Thyroid gland (tissue), 4 donors: ENCODE measurements around the gene VAPA. TPM values are rescaled to one million over a fixed set of nuclear protein-coding genes. Genes with fewer than 3 reads are reported as not detected.

ENCODE experiments used
- DNase-seq, 2 donors: peaks; one replicate each; pipeline ENCODE4 v3.0.0-alpha.2; 2019
- H3K27ac ChIP-seq, 3 donors: fragments of 200-600 bp; sonication (generic); 1 replicate in 2 of 3; 2 replicates in 1 of 3; pipeline ENCODE4 v1.5.1; 2016 to 2019; ENCODE audit warnings: mild to moderate bottlenecking in 1 of 3, moderate library complexity in 1 of 3
- H3K27me3 ChIP-seq: fragments of 200-600 bp; sonication (generic); one replicate; pipeline ENCODE4 v1.5.1; 2019
- H3K36me3 ChIP-seq, 2 donors: fragments of 200-600 bp; sonication (generic); one replicate each; pipeline ENCODE4 v1.5.1; 2016 to 2019
- H3K4me1 ChIP-seq, 2 donors: fragments of 200-600 bp; sonication (generic); one replicate each; pipeline ENCODE4 v1.5.1; 2017 to 2019
- H3K4me3 ChIP-seq, 3 donors: fragments of 200-600 bp; sonication (generic); replicated peaks in 1 of 3; 1 replicate in 2 of 3; 2 replicates in 1 of 3; pipeline ENCODE4 v1.5.1; 2016; ENCODE audit warnings: mild to moderate bottlenecking in 1 of 3
- H3K9me3 ChIP-seq: fragments of 200-600 bp; sonication (generic); one replicate; pipeline ENCODE4 v1.5.1; 2017
- POLR2A ChIP-seq, 2 donors: fragments of 450-650 bp; IDR thresholded peaks; one replicate each; pipeline ENCODE4 v1.6.1; 2017; ENCODE audit warnings: antibody characterized with exemption in 2 of 2, mild to moderate bottlenecking in 2 of 2, moderate library complexity in 1 of 2
- WGBS, 2 donors: methylation state at CpG; one replicate each; pipeline ENCODE4 v1.1.5; 2017; 5-methylcytosine and 5-hydroxymethylcytosine counted together
- intact Hi-C: fragments of 100-400 bp; cut with DNase I; formaldehyde crosslinking; loops from one replicate; pipeline ENCODE4 v1.15.1; 2023
- total RNA-seq, 4 donors: library from RNA; depleted of rRNA; stranded (reverse); fragments of >200 nt; gene quantifications; one replicate each; pipeline ENCODE4 v1.2.3, GENCODE V29; 2016
- TF ChIP-seq, protein P1 (sequence below), 6 experiments: fragments of 200-600 bp in 3 of 6; fragments of 450-650 bp in 3 of 6; sonication (generic) in 3 of 6; IDR thresholded peaks; one replicate each; pipeline ENCODE4 v1.5.1; 2016 to 2019; ENCODE audit warnings: antibody characterized with exemption in 6 of 6, mild to moderate bottlenecking in 2 of 6, inconsistent platforms in 1 of 6, moderate library complexity in 1 of 6

The VAPA gene
- total RNA-seq, 4 donors from 2014 or later: 232 to 261 (median 244) TPM

DNA sequence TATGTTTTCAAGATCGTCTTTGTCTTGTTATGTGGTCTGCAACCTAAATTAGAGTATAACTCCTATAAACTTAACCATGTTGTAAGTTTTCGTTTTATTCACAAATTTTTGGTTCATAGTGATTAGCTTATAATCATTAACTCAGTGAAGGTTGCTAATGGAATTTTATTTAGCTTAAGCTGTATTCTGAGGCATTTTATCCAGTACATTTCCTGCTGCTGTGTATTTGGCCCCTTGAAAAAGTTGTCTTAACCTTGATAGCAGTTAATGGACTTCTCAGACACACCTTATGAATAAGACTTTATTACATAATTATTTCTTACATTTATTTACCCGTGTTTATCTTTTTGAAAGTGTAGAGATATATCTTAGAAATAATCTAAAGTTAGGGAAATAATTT, 20.5 kb downstream of the VAPA start:
- Histone ChIP-seq H3K4me3 (no peak overlapping the region), H3K27me3 (no peaks in the 10 kb centered on the region), H3K36me3 (peaks cover 0 to 20% of the 10 kb centered on the region in 2 donors), H3K9me3 (no peaks in the 10 kb centered on the region), H3K4me1 (peaks cover 0 to 13% of the 10 kb centered on the region in 2 donors), H3K27ac (no peak overlapping the region)
- WGBS, 2 donors: 94 to 97% methylated on average over 3 of the region's 3 CpGs
- no peak for DNase-seq
- intact Hi-C loops: no loop called here
- TF ChIP-seq POLR2A (IDR thresholded peaks at IDR 0.05): no peak
- TF ChIP-seq, protein P1, sequence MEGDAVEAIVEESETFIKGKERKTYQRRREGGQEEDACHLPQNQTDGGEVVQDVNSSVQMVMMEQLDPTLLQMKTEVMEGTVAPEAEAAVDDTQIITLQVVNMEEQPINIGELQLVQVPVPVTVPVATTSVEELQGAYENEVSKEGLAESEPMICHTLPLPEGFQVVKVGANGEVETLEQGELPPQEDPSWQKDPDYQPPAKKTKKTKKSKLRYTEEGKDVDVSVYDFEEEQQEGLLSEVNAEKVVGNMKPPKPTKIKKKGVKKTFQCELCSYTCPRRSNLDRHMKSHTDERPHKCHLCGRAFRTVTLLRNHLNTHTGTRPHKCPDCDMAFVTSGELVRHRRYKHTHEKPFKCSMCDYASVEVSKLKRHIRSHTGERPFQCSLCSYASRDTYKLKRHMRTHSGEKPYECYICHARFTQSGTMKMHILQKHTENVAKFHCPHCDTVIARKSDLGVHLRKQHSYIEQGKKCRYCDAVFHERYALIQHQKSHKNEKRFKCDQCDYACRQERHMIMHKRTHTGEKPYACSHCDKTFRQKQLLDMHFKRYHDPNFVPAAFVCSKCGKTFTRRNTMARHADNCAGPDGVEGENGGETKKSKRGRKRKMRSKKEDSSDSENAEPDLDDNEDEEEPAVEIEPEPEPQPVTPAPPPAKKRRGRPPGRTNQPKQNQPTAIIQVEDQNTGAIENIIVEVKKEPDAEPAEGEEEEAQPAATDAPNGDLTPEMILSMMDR (IDR thresholded peaks at IDR 0.05): no peak

DNA sequence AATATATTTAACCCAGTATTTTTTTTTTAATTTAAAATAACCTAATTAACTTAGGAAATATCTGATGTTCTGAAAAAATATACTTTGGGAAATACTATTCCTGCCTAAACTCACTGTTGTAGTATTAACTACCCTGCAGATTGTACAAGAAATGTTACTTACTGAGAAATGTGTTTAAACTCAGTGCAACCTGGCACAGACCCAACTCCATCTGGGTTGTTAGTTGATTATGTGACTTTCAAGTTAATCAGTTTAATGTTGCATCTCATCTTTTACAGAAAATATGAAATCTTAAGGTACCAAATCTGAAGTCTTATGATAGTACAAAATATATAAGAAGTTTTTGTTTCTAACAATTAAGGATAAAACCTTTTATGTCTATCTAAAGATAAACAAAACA, 27.3 kb downstream of the VAPA start:
- Histone ChIP-seq H3K27me3 (no peaks in the 10 kb centered on the region), H3K4me1 (no peaks in the 10 kb centered on the region), H3K27ac (no peak overlapping the region), H3K9me3 (no peaks in the 10 kb centered on the region), H3K36me3 (peaks cover 3 to 22% of the 10 kb centered on the region in 2 donors), H3K4me3 (no peak overlapping the region)
- intact Hi-C loops: no loop called here
- DNase-seq: no peak
- TF ChIP-seq, protein P1 (IDR thresholded peaks at IDR 0.05): no peak
- no peak for TF ChIP-seq POLR2A (IDR thresholded peaks at IDR 0.05)

DNA sequence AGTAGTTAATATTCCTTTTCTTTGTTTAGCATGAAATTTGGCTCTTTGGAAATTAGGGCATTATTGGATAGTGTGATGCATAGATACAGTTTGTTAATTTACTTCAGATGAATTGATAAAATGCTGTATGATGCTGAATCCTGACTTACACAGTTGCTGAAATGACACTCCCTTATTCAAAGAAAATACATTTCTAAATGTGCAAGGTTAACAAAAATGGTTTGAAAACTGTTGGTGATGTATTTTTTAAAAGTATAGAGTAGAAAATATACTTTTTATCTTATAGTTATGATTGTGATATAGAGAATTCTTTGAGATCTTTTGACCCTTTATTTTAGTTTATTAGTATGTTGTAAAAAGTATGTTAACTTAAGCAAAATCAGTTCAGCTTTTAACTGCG, 27.8 kb downstream of the VAPA start:
- Histone ChIP-seq H3K4me1 (no peaks in the 10 kb centered on the region), H3K9me3 (no peaks in the 10 kb centered on the region), H3K27ac (no peak overlapping the region), H3K36me3 (peaks cover 9 to 24% of the 10 kb centered on the region in 2 donors), H3K4me3 (no peak overlapping the region), H3K27me3 (no peaks in the 10 kb centered on the region)
- intact Hi-C loops: no loop called here
- TF ChIP-seq, protein P1 (IDR thresholded peaks at IDR 0.05): no peak
- no peak for TF ChIP-seq POLR2A (IDR thresholded peaks at IDR 0.05)
- 95 to 100% methylated on average over 1 of the region's 1 CpG for WGBS, 2 donors
- DNase-seq: no peak

DNA sequence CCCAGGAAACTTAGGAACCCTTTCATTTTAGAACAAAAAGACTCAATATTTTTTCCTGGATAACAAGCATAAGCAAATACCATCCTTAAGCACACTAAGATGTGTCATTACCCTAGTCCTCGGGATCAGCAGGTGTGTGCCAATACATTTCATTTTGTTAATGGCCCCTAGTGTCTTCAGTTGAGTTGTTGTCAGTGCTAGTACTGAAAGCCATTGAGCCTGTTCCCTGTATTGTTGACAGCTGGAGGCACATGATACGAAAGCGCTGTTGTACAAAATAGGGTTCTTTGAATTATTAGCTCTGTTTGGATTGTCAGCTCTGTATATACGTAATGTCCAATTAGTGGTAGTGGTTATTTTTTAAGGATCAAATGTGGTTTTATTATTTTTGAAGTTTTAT, 29.5 kb downstream of the VAPA start:
- Histone ChIP-seq H3K4me1 (no peaks in the 10 kb centered on the region), H3K9me3 (no peaks in the 10 kb centered on the region), H3K4me3 (no peak overlapping the region), H3K27ac (no peak overlapping the region), H3K36me3 (peaks cover 15 to 20% of the 10 kb centered on the region in 2 donors), H3K27me3 (no peaks in the 10 kb centered on the region)
- DNase-seq: no peak
- 95 to 96% methylated on average over 4 of the region's 4 CpGs for WGBS, 2 donors
- intact Hi-C loops: no loop called here
- TF ChIP-seq, protein P1 (IDR thresholded peaks at IDR 0.05): no peak
- no peak for TF ChIP-seq POLR2A (IDR thresholded peaks at IDR 0.05)

DNA sequence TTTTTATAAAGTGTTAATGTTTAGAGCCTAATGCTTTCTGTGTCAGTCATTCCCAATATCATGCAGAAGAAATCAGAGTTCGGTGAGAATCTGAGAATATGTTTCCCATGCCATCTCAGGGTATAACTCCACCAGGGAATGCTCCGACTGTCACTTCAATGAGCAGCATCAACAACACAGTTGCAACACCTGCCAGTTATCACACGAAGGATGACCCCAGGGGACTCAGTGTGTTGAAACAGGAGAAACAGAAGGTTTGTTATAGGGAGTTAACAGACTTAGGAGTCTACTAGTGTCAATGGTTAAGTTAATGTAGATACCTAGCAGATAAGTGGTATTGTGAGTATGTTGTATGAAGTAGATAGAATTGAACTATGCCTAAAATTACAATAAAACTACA, 31.0 kb downstream of the VAPA start:
- Histone ChIP-seq H3K4me3 (no peak overlapping the region), H3K27me3 (no peaks in the 10 kb centered on the region), H3K9me3 (no peaks in the 10 kb centered on the region), H3K36me3 (peaks cover 15 to 20% of the 10 kb centered on the region in 2 donors), H3K4me1 (no peaks in the 10 kb centered on the region), H3K27ac (no peak overlapping the region)
- WGBS, 2 donors: 92% methylated on average over 3 of the region's 3 CpGs
- DNase-seq: no peak
- TF ChIP-seq, protein P1 (IDR thresholded peaks at IDR 0.05): no peak
- TF ChIP-seq POLR2A (IDR thresholded peaks at IDR 0.05): no peak
- intact Hi-C loops: no loop called here
